Hematopoietic multipotent progenitor cell treated with erythropoietin and hydrocortisone succinate and interleukin-3 and kit ligand, for 17 days (in vitro differentiated cells): ENCODE data around the gene KCTD21.

Experiments used
- DNase-seq: peaks from one replicate; pipeline ENCODE4 v3.0.0-alpha.2; 2015; ENCODE audit warnings: low spot score

The KCTD21 gene

DNA sequence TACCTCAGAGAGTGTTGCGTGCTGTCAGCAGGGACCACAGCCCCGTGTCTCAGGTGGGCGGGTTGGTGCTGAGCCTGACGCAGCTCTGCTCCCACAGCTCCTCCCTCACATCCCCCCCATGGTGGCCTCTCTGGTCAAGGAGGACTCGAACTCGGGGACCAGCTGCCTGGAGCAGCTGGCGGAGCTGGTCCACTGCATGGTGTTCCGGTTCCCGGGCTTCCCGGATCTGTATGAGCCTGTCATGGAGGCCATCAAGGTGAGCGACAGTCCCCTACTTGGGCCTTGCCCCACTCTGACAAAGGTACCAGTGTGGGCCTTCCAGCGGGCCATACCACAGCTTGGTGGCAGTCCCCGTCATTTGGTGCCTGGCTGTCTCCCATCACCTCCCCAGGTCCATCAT lies 12.1 kb upstream of the KCTD21 start:
- DNase-seq: no peak

- DNase-seq: no peak
Measured at GRCh38 chr11:78200061-78200460, 11.6 kb upstream of the KCTD21 start.

DNA sequence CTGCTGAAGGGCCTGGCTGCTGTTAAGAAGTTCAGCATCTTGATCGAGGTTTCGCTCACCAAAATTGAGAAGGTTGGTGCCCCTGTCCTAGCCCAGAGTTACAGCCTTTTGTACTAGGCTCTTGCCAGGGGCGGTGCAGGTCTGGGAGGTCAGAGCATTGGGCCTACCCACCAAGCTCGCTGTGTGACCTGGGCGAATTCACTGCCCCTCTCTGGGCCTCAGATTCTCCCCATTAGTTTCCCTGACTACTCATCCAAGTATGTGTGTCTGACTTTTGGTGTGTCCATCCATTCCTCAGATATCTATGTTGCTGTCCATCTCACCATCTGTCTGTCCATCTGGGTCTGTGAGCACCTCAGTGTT lies 11.2 kb upstream of the KCTD21 start:
- no peak for DNase-seq

GRCh38 chr11:78199015-78199652 lies 10.7 kb upstream of the KCTD21 start:
- DNase-seq: no peak

DNA sequence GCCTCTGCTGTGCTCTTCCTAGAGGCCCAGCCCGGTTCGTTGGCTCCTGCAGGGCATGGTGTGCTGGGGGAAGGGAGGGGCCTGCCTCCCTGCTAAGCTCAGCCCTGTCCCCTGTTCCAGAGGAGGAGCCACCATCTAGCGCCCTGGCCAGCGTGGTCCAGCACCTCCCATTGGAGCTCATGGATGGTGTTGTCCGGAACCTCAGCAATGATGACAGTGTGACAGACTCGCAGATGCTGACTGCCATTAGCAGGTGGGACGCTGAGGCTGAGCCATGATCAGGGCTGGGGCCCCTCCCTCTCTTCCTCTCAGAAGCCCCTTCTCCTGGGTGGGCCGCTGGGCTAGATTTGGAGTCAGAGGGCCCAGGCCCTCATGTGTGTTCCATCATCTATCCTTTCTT lies 9.4 kb upstream of the KCTD21 start:
- no peak for DNase-seq

GRCh38 chr11:78196661-78197091 lies 8.2 kb upstream of the KCTD21 start:
- no peak for DNase-seq

GRCh38 chr11:78195917-78196560 lies 7.6 kb upstream of the KCTD21 start:
- DNase-seq: no peak

DNA sequence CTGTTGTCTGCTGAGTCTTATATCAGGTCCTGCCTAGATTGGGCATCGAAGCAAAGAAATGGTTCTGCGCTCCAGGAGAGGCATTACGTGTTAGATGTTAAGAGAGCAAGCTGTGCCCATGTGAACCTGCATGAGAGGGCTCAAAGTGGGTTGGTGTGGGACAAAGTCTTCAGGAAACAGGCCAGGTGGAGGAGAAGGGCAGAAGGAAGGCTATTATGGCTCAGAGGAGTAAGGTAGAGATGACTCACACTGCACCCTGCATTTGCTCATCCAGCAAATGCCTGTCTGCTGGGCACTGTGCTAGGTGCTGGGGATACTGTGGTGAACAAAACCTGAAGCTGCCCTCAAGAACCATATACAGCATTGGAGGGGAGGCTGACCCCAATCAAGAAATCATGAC lies 6.1 kb upstream of the KCTD21 start:
- DNase-seq: no peak

- no peak for DNase-seq
Measured at GRCh38 chr11:78193806-78194205, 5.4 kb upstream of the KCTD21 start.

GRCh38 chr11:78192911-78193351 lies 4.5 kb upstream of the KCTD21 start:
- DNase-seq: no peak

DNA sequence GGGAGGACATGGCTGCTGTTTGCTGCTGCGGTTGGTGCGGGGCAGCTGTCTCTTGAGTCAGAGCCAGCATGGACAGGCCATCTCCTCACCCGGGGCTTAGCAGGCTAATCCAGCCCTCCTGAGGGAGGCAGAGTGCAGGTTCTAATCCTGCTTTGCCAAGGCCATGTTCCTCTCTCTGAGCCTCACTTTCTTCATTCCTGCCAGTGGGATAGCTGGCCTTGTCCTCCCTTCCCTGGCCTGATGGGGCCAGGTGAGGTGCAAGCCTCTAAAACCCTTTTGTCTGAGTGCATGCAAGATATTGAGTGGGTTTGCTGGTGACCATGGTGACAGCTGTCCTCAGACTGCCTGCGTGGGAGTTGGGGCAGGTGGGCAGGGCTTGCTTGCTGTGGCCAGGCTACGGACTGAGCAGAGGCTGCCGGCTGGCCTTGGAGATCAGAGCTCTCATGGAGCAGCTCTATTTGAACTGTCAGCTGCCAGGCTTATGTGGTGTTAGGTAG lies 3.8 kb upstream of the KCTD21 start:
- DNase-seq: no peak

DNA sequence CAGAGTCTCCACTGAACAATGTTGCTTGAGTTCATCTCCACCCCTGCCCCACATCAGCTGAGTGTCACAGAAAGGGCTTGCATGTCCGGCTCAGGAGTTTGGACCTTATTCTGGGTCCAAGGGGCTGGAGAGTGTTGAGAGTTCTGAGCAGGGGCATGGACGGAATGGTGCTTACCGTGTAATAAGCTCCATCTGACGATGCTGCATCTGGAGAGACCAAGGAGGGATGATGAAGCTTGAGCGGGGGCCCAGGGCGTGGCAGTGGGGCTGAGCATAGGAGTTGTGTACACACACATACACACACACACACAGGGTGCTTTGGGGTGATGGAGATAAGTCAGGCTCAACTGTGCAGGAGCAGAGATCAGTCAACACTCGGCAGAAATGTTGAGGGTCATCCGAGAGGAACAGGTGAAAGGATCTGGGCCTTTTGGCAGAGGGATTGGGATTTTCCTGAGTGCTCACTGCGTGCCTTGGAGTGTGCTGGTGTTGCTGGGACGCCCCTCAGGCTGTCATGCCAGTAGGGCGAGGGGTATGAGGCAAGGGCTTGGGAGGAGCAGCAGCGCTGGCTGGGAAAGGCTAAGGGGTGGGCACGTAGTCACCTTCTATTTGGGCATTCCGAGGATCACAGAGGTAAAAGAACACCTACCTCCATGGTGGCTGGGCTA lies 2.6 kb upstream of the KCTD21 start:
- DNase-seq: no peak

GRCh38 chr11:78190374-78190773 lies 1.9 kb upstream of the KCTD21 start:
- no peak for DNase-seq

- no peak for DNase-seq
Measured at GRCh38 chr11:78189851-78190250, 1.4 kb upstream of the KCTD21 start.

DNA sequence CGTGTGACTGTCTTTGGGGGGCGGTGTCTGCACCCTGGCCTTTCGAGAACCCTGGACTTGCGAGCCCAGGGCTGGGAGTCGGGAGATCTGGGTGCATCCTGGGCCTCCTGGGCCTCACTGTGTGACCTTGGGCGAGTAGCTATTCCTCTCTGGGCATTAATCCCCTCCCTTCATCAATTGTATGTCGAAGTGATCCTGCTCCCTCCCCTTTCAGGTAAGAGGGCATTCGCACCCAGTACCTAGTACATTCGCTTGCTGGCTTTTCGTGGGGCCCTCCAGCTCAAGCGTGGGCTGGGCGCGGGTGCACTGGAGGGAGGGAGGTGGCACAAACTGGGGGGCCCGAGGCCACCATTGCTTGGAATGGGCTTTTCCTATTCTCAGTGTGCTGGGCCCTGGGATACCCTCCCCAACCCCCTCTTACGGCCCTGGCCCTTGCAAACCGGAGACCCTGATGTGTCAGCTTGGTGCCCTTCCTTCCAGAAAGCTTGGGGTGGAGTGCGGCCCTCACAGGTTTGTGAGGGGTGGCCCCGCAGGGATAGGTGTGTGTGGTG lies 823 bp upstream of the KCTD21 start:
- no peak for DNase-seq

GRCh38 chr11:78187366-78188285 lies 800 bp downstream of the KCTD21 start:
- DNase-seq: no peak

GRCh38 chr11:78181185-78181584 lies 7.2 kb downstream of the KCTD21 start:
- DNase-seq: no peak

GRCh38 chr11:78180751-78181150 lies 7.7 kb downstream of the KCTD21 start:
- DNase-seq: no peak

GRCh38 chr11:78179459-78180071 lies 8.9 kb downstream of the KCTD21 start:
- DNase-seq: no peak

GRCh38 chr11:78177216-78177615 lies 11.2 kb downstream of the KCTD21 start:
- DNase-seq: no peak

GRCh38 chr11:78176605-78177141 lies 11.8 kb downstream of the KCTD21 start:
- no peak for DNase-seq
